Retina (tissue), 1 donor: ENCODE data around the gene RAB12.

Experiments
- DNase-seq: peaks from one replicate; pipeline ENCODE4 v3.0.0-alpha.2; 2016

Gene RAB12

GRCh38 chr18:8685914-8686216, 76.6 kb downstream of the RAB12 start:
- no peak for DNase-seq

- DNase-seq: no peak
These were observed 77.4 kb downstream of the RAB12 start for GRCh38 chr18:8686611-8687010.

- no peak for DNase-seq
These were observed 79.1 kb downstream of the RAB12 start for GRCh38 chr18:8688216-8688800.

GRCh38 chr18:8688816-8689215, 79.6 kb downstream of the RAB12 start:
- DNase-seq: no peak
